B cell (primary cell): ENCODE results near the gene EEFSEC. TPM values are rescaled to one million over a fixed set of nuclear protein-coding genes. Genes with fewer than 3 reads are reported as not detected.

ENCODE experiments used
- ATAC-seq: fragments of 200-7000 bp; cut with Tn5 transposase; one replicate; pipeline ENCODE4 v1.10.0; 2021; ENCODE audit warnings: low read depth, mild to moderate bottlenecking, moderate number of reproducible peaks, moderate library complexity
- CTCF ChIA-PET: fragments of 350-600 bp; sonication (Branson Sonifier 250); formaldehyde crosslinking; loops from one replicate; lab custom pipeline; 2021; ENCODE audit warnings: antibody characterized with exemption, inconsistent platforms; lab: Charles Lee
- POLR2A ChIA-PET: fragments of 350-600 bp; sonication (Branson Sonifier 250); formaldehyde crosslinking; loops from one replicate; lab custom pipeline; 2021; ENCODE audit warnings: antibody characterized with exemption; lab: Charles Lee
- DNase-seq: peaks from one replicate; pipeline ENCODE4 v3.0.0; 2013
- H2AFZ ChIP-seq: 2 replicates; pipeline ENCODE4 v1.6.1; 2012; ENCODE audit warnings: mild to moderate bottlenecking, low read depth, low read length; ENCODE audit not compliant: insufficient read depth, poor library complexity, severe bottlenecking
- H3K27ac ChIP-seq, 2 donors: 1 replicate in 1 of 2; 2 replicates in 1 of 2; pipeline ENCODE4 v1.5.1; 2012 to 2013; ENCODE audit warnings: low read length in 2 of 2, mild to moderate bottlenecking in 2 of 2, moderate library complexity in 1 of 2
- H3K27me3 ChIP-seq, 4 experiments: fragments of 200-600 bp in 1 of 4; sonication (generic) in 1 of 4; replicated peaks in 1 of 4; 1 replicate in 2 of 4; 2 replicates in 2 of 4; pipeline versions ENCODE4 v1.6.1 to v1.7.0; 2013 to 2016; ENCODE audit warnings: low read length in 3 of 4, mild to moderate bottlenecking in 2 of 4, mixed read lengths in 1 of 4, moderate library complexity in 1 of 4; ENCODE audit not compliant: insufficient read depth in 4 of 4, control insufficient read depth in 3 of 4; ENCODE audit errors: control extremely low read depth in 1 of 4
- H3K36me3 ChIP-seq, 2 experiments: replicated peaks in 1 of 2; 1 replicate in 1 of 2; 2 replicates in 1 of 2; pipeline versions ENCODE4 v1.6.1 to v1.7.1; 2013; ENCODE audit warnings: low read length in 1 of 2; ENCODE audit not compliant: insufficient read depth in 2 of 2, control insufficient read depth in 1 of 2; ENCODE audit errors: control extremely low read depth in 1 of 2, extremely low read depth in 1 of 2
- H3K4me1 ChIP-seq, 2 donors: fragments of 200-600 bp in 1 of 2; sonication (generic) in 1 of 2; 1 replicate in 1 of 2; 2 replicates in 1 of 2; pipeline versions ENCODE4 v1.5.1 to v1.6.1; 2013 to 2017; ENCODE audit warnings: low read length in 2 of 2; ENCODE audit not compliant: control insufficient read depth in 2 of 2, insufficient read depth in 2 of 2
- H3K4me2 ChIP-seq: replicated peaks from 2 replicates; pipeline ENCODE3; 2012; ENCODE audit warnings: mild to moderate bottlenecking, low read depth, low read length; ENCODE audit not compliant: poor library complexity, severe bottlenecking
- H3K4me3 ChIP-seq, 5 experiments: fragments of 200-600 bp in 1 of 5; sonication (generic) in 1 of 5; 1 replicate in 3 of 5; 2 replicates in 2 of 5; pipeline versions ENCODE4 v1.5.1 to v1.7.0; 2011 to 2016; ENCODE audit warnings: low read length in 4 of 5, mild to moderate bottlenecking in 4 of 5, low read depth in 2 of 5, control low read depth in 1 of 5, moderate library complexity in 1 of 5; ENCODE audit not compliant: insufficient read depth in 1 of 5; ENCODE audit errors: control extremely low read depth in 1 of 5, extremely low read depth in 1 of 5
- H3K79me2 ChIP-seq: fragments of 200-600 bp; sonication (generic); one replicate; pipeline ENCODE4 v1.6.0; 2016; ENCODE audit warnings: low read length; ENCODE audit not compliant: control insufficient read depth, insufficient read depth
- H3K9ac ChIP-seq: fragments of 200-600 bp; sonication (generic); 2 replicates; pipeline ENCODE4 v1.6.1; 2017; ENCODE audit warnings: mild to moderate bottlenecking, low read length, moderate library complexity
- H3K9me3 ChIP-seq, 3 donors: one replicate each; pipeline versions ENCODE4 v1.6.1 to v1.7.1; 2013; ENCODE audit warnings: low read length in 2 of 3; ENCODE audit not compliant: control insufficient read depth in 2 of 3, insufficient read depth in 1 of 3; ENCODE audit errors: control extremely low read depth in 1 of 3
- H4K20me1 ChIP-seq: 2 replicates; pipeline ENCODE4 v1.6.0; 2012; ENCODE audit warnings: mild to moderate bottlenecking, low read length; ENCODE audit not compliant: insufficient read depth, control insufficient read depth, poor library complexity, severe bottlenecking
- H3K27ac Mint-ChIP-seq: one replicate; pipeline ENCODE4 v1.8.0; 2021; ENCODE audit warnings: mixed read lengths
- H3K27me3 Mint-ChIP-seq: one replicate; pipeline ENCODE4 v1.8.0; 2021; ENCODE audit warnings: mixed read lengths
- H3K4me1 Mint-ChIP-seq: one replicate; pipeline ENCODE4 v1.8.0; 2021; ENCODE audit warnings: mixed read lengths
- H3K4me3 Mint-ChIP-seq: one replicate; pipeline ENCODE4 v1.8.0; 2021; ENCODE audit warnings: mixed read lengths
- H3K9me3 Mint-ChIP-seq: one replicate; pipeline ENCODE4 v1.8.0; 2022; ENCODE audit warnings: mixed read lengths; ENCODE audit not compliant: insufficient read depth
- CTCF ChIP-seq: fragments of 200-600 bp; IDR thresholded peaks from one replicate; pipeline ENCODE4 v1.8.0; 2022; ENCODE audit warnings: antibody characterized with exemption, mild to moderate bottlenecking
- EZH2 ChIP-seq: IDR thresholded peaks from 2 replicates; pipeline ENCODE4 v1.6.1; 2012; ENCODE audit warnings: borderline replicate concordance, low read depth, mild to moderate bottlenecking, moderate library complexity, low read length; ENCODE audit not compliant: insufficient read depth, poor library complexity, severe bottlenecking
- WGBS: methylation state at CpG from one replicate; pipeline ENCODE4 v1.1.5; 2013; ENCODE audit warnings: missing lambda C conversion rate; ENCODE audit not compliant: insufficient coverage; 5-methylcytosine and 5-hydroxymethylcytosine counted together
- intact Hi-C: fragments of 100-400 bp; cut with micrococcal nuclease; formaldehyde crosslinking; loops from one replicate; pipeline ENCODE4 v1.10.0; 2022
- polyA plus RNA-seq: library from polyadenylated mRNA; depleted of rRNA; stranded (reverse); fragments of >200 nt; gene quantifications from 2 replicates; pipeline ENCODE4 v1.2.3, GENCODE V29; 2012
- total RNA-seq, 2 donors: library from RNA; stranded (reverse); fragments of 120-200 nt in 1 of 2; gene quantifications; 1 replicate in 1 of 2; 2 replicates in 1 of 2; pipeline versions ENCODE4 v1.2.3 to v1.2.4, GENCODE V29; 2013 to 2022

EEFSEC gene
- total and polyA plus RNA-seq, 2 donors (not counting 1 experiment from before 2014, with no cell fraction given), result 17.9 to 18.4 TPM

- Histone ChIP-seq H3K9me3 (no peaks in the 10 kb centered on the region), H3K36me3 (peaks cover 0 to 3% of the 10 kb centered on the region in 2 experiments), H3K4me1 (no peaks in the 10 kb centered on the region), H2AFZ (no peak overlapping the region), H3K27ac (no peak overlapping the region), H3K4me2 (no peak overlapping the region), H3K9ac (no peak overlapping the region), H3K27me3 (no peaks in the 10 kb centered on the region), H3K4me3 (no peak overlapping the region), H3K79me2 (peaks cover 24% of the 10 kb centered on the region), H4K20me1 (peaks cover 22% of the 10 kb centered on the region)
- intact Hi-C loops, result no loop called here
- ATAC-seq, result no peak
- POLR2A ChIA-PET, result no interaction called here
- Mint-ChIP-seq H3K9me3 (no peaks in the 10 kb centered on the region), H3K27me3 (no peaks in the 10 kb centered on the region), H3K27ac (no peak overlapping the region), H3K4me1 (peaks cover 17% of the 10 kb centered on the region), H3K4me3 (no peak overlapping the region)
- no peak for TF ChIP-seq CTCF
- no peak for TF ChIP-seq EZH2
- CTCF ChIA-PET, result no interaction called here
- DNase-seq, result no peak
These were observed 84.9 kb downstream of the EEFSEC start for GRCh38 chr3:128238184-128238489.

- peaks cover 0 to 3% of the 10 kb centered on the region in 2 experiments for H3K36me3 ChIP-seq
- H3K9me3 ChIP-seq, result no peaks in the 10 kb centered on the region
- H3K27me3 ChIP-seq, result no peaks in the 10 kb centered on the region
- no peaks in the 10 kb centered on the region for H3K9me3 Mint-ChIP-seq
- no peak for TF ChIP-seq CTCF
- TF ChIP-seq EZH2, result no peak
- ChIA-PET CTCF (no interaction called here), POLR2A (no interaction called here)
- no peaks in the 10 kb centered on the region for H3K27me3 Mint-ChIP-seq
- ATAC-seq (no peak), DNase-seq (no peak)
- H3K4me3 Mint-ChIP-seq, result no peak overlapping the region
- H3K4me2 ChIP-seq, result no peak overlapping the region
- H3K4me1 ChIP-seq, result no peaks in the 10 kb centered on the region
- no peak overlapping the region for H3K27ac Mint-ChIP-seq
- H3K27ac ChIP-seq, result no peak overlapping the region
- H3K4me3 ChIP-seq, result no peak overlapping the region
- no peak overlapping the region for H3K9ac ChIP-seq
- H3K79me2 ChIP-seq, result peaks cover 22% of the 10 kb centered on the region
- H4K20me1 ChIP-seq, result peaks cover 21% of the 10 kb centered on the region
- 97% methylated on average over 3 of the region's 3 CpGs for WGBS
- intact Hi-C loops, result no loop called here
- H3K4me1 Mint-ChIP-seq, result peaks cover 15% of the 10 kb centered on the region
- no peak overlapping the region for H2AFZ ChIP-seq
These were observed 86.0 kb downstream of the EEFSEC start for GRCh38 chr3:128239304-128239703.
